GM18951 (cell line): ENCODE results near the gene PNLIPRP3.

Experiments
- POLR2A ChIP-seq: IDR thresholded peaks from 4 replicates; pipeline ENCODE4 v1.6.1; 2011; ENCODE audit warnings: mild to moderate bottlenecking; ENCODE audit not compliant: insufficient read length, insufficient read depth; ENCODE audit errors: extremely low read depth
- in situ Hi-C: fragments of 300-500 bp; cut with MboI; formaldehyde crosslinking; loops from one replicate; pipeline ENCODE4 v1.12.0; 2022; ENCODE audit warnings: low sequenced_read_pairs, mixed read lengths, inconsistent platforms; ENCODE audit not compliant: unreplicated experiment

PNLIPRP3 gene

GRCh38 chr10:116421815-116422214 lies 5.8 kb upstream of the PNLIPRP3 start:
- TF ChIP-seq POLR2A: no peak
- in situ Hi-C loops: no loop called here

- in situ Hi-C loops: no loop called here
- no peak for TF ChIP-seq POLR2A
Observed at GRCh38 chr10:116429288-116429977, 1.8 kb downstream of the PNLIPRP3 start.

DNA sequence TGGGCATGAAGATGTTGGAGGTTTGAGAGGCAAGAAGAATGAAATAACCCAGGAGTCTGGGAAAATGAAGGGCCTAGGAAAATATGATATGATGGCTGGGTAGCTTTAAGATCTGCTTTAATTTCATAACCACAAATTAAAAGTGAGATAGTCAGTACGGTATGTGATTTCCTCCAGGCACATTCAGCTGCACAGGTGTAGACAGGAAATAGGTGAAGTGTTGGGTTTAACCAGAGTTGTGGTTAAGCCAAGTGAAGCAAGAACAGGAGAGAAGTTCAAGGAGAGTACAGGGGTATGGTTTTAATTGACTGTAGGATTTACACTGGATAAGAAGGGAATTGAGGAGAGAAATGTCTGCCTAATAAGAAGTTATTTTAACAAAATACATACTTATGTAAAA lies 2.6 kb downstream of the PNLIPRP3 start:
- in situ Hi-C loops: no loop called here

GRCh38 chr10:116431598-116431997 lies 4.0 kb downstream of the PNLIPRP3 start:
- in situ Hi-C loops: no loop called here
- no peak for TF ChIP-seq POLR2A

More for the DNA sequence above, 2.6 kb downstream of the PNLIPRP3 start:
- TF ChIP-seq POLR2A: no peak

GRCh38 chr10:116437076-116437692 lies 9.5 kb downstream of the PNLIPRP3 start:
- no peak for TF ChIP-seq POLR2A
- in situ Hi-C loops: no loop called here

GRCh38 chr10:116440330-116441030 lies 12.8 kb downstream of the PNLIPRP3 start:
- in situ Hi-C loops: no loop called here
- TF ChIP-seq POLR2A: no peak

DNA sequence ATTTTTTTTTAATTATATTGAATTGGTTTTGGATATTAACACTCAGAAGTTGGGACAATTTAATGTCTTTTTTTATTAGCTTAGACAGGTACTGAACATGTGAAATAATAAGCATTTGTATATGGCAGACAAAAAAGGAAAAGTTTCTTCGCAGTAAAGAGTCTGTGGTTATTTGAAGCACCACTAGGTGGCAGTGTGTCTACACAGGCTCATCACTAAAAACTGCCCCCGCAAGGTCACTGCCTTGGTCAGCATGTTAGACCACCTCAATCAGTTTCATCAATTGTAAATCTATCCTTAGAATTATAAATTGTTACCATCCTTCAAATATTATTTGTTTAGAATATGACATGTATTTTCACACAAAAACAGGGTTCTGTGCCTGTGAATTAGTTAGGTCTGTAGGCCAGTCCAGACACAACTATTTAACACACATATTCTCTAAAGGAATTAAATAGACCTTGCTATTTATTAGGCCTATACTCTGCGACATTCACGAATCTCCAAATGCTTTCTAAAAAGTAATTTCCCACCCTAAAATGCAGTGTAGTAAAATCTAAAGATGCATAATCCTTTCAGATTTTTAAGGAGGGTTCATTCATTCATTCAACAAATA lies 17.0 kb downstream of the PNLIPRP3 start:
- TF ChIP-seq POLR2A: no peak

GRCh38 chr10:116450861-116451260 lies 23.2 kb downstream of the PNLIPRP3 start:
- no peak for TF ChIP-seq POLR2A
- in situ Hi-C loops: no loop called here

More for the DNA sequence above, 17.0 kb downstream of the PNLIPRP3 start:
- in situ Hi-C loops: no loop called here

DNA sequence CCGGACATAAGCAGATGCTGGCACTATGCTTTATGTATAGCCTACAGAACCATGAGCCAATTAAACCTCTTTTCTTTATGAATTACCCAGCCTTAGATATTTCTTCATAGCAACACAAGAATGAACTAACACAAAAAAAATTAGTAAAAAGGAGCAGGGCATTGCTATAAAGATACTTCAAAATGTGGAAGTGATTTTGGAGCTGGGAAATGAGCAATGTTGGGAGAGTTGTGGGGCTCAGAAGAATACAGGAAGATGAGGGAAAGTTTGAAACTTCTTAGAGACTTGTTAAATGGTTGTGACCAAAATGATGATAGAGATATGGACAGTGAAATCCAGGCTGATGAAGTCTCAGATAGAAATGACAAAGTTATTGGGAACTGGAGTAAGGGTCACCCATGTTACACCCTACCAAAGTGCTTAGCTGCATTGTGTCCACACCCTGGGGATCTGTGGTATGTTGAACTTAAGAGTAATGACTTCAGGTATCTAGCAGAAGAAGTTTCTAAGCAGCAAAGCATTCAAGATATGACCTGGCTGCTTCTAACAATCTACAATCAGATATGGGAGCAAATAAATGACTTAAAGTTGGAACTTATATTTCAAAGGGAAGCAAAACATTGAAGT lies 24.2 kb downstream of the PNLIPRP3 start:
- in situ Hi-C loops: no loop called here
- no peak for TF ChIP-seq POLR2A

- in situ Hi-C loops: no loop called here
- no peak for TF ChIP-seq POLR2A
Observed at GRCh38 chr10:116452338-116452720, 24.7 kb downstream of the PNLIPRP3 start.

- in situ Hi-C loops: no loop called here
- no peak for TF ChIP-seq POLR2A
Observed at GRCh38 chr10:116457488-116457887, 29.8 kb downstream of the PNLIPRP3 start.

DNA sequence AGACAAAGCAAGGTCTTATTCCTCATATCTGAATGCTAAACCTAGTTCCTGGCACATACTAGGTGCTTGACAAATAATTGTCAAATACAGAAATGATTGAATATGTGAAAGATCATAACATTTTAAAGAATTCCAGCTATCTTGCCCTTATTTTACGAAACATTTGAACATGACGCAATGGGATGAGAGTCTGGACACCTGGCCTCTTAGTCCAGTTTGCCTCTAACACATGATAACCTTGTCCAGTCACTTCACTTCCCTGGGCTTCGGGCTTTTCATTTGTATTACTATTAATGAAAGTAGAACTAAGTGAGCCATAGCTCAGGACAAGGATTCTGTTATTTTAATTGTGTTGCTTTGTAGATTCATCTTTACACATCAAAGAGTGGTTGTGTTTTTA lies 32.6 kb downstream of the PNLIPRP3 start:
- in situ Hi-C loops: no loop called here
- no peak for TF ChIP-seq POLR2A

- no peak for TF ChIP-seq POLR2A
- in situ Hi-C loops: no loop called here
Observed at GRCh38 chr10:116461680-116462079, 34.0 kb downstream of the PNLIPRP3 start.
